Left hindlimb (tissue), 1 donor: Measurements from ENCODE around the gene MRPL27.
A peak's percentile ranks its signal among the peaks of the same experiment; 100 is the strongest.

Experiments
- DNase-seq: peaks from one replicate; pipeline ENCODE4 v3.0.0-alpha.2; 2018

Gene MRPL27

DNA sequence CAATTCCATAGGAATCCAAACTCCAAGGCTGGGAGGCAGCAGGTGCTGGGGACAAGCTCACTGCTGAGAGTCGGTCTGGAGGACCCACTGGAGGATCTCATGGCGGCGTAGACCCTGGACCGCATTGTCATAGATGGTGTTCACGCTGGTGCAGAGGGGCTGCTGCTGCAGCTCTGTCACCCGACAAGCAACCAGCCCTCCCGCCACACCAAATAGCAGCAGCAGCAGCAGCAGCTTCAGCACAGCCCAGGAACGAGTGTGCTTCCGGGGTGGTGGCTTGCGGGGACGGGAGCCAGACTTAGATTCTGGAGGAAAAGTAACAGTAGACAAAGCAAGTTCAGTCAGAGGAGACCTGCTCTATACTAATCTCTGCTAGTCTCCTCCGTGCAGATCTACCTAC is 9.9 kb upstream of the MRPL27 start:
- DNase-seq: no peak

DNA sequence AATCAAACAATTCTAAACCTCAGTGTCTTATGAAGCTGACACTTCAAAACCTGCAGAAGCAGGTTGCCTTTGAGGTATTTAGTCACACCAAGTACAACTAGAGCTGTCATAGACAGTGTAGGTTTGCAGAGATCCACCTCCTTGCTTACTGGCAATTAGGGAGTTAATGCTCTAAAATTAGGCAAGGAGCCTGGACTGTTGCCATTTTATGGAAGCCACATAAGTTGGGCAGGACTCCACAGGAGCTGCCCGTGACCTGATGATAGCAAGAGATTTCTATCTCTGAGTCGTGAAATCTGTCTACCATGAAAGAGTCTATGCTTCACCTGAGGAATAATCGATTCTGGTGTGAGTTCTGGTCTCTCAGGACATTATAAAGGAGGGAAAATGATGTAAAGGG is 8.9 kb upstream of the MRPL27 start:
- no peak for DNase-seq

DNA sequence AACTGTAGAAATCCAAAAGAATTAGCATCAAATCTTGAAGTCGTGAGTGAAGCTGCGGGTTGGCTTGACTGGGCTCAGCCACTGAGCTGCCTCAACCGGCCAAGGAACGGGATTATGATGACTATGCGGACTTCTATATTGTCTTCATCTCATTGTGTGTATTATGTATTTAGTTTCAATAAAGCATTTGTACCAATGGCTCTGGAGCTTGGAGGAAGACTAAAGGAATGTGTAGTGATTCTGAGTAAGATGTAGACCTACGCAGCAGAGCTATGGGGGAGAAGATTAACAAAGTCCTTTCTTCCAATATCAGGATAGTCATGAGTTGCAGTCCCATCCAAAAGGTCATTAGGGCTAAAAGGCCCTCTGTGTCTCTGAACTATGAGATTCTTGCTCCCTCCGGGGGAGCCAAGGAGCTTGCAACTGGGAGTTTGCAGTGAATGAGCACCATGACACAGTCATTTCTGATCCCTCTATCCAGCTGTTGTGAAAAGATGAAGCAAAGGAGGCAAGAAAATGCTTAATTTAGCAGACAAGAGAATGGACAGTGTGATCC is 8.4 kb upstream of the MRPL27 start:
- no peak for DNase-seq

DNA sequence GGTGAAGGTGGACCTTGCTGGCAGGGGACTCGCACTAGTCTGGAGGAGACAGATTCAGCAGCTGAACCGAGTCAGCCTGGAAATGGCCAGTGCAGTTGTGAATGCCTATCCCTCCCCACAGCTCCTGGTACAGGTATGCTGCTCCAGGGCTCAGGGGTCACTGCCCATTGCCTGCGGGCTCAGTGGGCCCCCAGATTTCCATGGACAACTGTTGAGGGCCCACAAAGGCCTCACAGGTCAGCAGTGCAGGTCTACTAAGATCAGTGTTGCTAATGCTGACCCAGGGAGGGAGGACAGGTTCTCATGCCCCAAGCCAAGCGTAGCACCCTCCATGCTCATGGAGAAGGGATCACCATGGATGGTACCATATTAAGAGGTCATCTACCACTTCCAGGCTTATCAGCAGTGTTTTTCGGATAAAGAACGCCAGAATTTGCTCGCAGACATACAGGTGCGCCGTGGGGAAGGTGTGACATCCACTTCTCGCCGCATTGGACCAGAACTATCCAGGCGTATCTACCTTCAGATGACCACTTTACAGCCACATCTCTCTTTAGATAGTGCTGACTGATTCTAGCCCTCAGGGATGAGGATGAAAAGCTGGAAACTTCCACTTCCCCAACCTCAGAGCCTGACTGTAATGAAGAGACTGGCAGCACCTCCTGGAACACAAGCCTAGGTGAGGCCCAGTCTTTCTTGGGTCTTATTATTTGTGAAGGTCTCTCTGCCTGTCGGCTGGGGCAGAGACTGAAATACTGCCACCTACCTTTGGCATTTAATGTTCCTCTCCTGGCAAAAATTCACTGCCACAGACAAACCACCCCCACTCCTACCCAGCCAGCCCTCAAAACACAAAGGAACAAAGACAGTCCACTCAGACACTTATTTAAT is 7.6 kb upstream of the MRPL27 start:
- DNase-seq: no peak

DNA sequence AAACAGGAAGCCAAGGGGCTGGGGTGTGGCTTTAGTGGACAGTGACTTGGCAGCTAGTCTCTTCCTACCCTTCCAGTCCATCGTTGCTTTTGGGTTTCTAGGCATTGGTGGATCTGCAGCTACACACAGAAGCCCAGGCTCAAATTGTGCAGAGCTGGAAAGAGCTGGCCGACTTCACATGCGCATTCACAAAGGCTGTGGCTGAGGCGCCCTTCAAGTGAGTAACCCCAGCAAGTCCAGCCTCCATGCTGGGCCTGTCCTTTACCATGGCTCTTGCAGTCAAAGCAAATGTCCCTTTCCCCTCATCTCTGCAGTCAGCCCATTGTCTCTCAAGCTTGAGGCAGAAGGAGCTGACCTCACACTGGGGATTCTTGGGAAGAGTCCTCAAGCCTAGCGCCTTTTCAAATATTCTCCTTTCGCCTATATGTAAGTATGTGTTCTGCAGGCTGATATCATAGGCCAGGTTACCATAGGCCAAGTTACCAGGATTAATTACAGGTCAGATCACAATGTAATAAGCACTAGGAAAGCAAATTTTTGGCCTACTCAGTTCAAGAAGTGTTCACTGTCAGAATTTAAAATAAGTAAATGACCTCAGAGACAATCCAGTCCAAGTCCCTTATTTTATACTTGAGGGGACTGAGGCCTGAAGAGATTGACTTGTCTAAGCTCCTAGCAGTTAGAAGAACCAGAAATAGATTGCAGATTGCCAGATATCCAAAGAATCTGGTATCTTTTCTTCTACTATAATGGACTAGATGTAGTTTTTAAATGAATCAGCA is 6.6 kb upstream of the MRPL27 start:
- no peak for DNase-seq

DNA sequence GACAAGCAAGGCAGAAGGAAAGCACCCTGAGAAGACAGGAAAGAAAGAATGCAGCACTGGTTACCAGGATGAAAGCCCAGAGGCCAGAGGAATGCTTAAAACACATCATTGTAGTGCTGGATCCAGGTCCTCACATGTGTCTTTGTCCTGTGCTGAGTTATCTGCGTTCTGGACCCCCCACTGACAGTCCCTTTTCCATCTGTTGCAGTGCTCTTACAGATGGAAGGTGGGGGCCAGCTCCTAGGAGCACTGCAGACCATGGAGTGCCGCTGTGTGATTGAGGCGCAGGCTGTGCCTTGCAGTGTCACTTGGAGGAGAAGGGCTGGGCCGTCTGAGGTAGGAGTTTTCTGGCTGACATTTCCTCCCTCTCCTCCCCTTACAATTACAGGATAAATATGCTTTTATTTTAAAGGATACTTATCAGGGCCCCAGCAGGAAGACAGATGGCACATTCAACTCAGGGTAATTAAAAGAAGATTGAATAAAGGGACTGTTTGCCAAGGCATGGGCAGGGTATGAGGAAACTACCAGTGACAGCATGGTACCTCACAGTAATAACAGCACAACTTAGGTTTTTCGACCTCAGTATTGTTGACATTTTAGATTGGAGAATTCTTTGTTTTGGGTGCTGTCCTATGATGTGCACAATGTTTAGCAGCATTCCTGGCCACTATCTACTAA is 3.0 kb upstream of the MRPL27 start:
- no peak for DNase-seq

DNA sequence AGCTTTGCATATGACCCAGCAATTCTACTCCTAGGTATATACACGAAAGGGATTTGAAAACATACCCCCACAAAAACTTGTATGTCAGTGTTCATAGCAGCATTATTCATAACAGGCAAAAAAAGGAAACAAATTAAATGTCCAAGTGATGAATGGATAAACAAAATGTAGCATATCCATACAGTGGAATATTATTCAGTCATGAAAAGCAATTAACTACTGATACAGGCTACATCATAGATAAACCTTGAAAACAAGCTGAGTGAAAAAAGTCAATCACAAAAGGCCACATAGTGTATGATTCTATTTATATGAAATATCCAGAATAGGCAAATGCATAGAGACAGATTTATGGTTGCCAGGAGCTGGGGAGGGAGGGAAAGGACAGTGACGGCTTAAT is 721 bp upstream of the MRPL27 start:
- DNase-seq: no peak

DNA sequence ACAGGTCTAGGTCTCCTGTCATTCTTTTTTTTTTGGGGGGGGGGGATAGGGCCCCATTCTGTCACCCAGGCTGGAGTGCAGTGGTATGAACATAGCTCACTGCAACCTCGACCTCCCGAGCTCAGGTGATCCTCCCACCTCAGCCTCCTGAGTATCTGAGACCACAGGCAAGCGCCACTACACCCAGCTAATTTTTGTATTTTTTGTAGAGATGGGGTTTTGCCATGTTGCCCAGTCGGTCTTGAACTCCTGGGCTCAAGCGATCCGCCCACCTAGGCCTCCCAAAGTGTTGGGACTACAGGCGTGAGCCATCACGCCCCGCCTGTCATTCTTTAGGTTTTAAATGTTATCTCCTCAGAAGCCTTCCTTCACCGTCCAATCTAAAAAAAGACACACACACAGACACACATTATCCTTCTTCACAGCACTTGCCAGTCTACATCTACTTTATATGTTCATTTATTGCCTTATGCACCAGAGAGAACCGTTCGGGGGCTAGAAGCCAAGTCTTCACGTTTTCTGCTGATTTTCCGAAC is 694 bp downstream of the MRPL27 start:
- no peak for DNase-seq

DNA sequence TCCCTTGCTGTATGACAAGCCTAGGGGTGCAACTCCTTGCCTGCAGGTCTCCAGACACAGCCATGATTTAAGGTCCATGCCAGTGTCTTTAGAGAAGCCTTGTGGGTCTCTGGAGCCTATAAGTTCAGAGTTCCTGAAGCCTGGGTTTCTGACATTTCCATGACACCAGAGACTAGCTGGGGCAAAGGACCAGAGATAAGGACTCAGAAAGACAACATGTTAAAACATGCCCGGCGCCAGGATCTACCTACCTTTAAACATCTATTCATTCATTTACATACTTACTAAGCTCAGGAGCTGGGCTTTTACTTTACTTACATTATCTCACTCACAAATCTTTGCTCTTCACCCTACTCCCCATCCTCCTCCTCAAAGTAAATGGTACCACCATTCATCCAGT is 1.5 kb downstream of the MRPL27 start:
- DNase-seq: no peak

DNA sequence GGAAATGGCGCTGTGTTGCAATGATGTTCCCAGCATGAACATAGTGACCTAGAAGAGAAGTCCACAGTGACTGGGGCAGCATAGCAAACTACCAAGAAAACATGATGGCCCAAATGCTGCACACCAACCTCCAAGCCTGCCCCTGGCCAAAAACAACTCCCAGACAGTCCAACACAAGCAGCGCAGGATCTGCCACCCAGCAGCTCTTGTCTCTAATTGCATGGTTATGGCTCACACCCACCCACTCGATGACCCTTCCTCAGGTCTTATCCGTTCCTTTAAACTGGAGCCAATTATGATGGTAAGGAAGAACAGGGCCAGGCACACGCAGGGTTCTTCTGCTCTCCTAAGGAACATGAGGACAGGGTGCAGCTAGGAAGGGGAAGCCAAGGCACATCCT is 2.9 kb downstream of the MRPL27 start:
- no peak for DNase-seq

DNA sequence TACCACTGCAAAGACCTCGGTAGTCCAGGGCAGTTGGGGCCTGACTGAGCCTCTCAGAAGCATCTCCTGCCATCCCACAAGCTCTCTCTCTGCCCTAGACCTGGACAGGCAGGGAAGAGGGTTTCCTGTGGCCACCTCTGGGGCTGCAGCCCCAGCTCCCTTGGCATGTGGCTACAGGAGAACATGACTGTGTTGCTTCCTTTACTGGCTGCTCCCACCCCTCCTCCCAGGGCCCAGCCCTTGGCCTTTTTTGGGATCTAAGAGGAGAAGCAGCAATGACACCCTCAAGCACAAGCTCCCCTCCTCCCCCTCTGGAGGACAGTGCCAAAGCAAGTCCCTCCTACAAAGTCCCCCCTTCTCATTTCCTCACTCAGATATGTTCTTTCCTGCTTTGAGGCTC is 5.6 kb downstream of the MRPL27 start:
- no peak for DNase-seq

DNA sequence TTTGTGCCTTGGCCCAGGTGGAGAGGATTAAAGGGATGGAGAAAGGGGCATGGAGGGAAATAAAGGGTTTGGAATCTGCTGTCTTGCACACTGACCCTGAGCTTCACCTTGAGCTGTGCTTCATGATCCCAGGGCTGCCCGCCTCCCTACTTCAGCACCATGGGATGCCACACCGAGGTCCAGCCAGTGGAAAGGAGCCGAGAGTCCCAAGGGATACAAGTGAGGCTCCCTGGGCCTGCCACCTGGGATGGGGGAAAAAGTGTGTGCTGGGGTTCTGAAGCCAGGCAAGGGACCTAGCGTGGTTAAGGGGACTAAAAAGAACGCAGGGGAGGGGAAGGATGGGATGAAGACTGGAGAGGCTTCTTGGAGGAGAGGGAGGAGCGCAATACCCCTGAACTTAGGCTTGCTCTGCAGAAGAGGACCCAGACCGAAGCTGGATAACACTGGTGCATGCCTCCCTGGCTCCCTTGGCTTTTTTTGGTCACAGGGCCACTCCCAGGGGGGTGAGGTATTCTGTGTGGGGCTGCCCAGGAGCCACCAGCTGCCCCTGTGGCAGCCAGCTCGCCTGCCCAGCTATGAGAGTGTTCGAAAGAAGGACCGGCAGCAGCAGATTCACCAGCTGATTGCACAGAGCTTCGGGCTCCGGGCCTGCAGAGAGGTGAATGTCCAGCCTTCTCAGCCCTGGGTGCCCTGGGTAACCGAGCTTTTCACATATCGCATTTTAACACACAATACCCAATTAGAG is 7.2 kb downstream of the MRPL27 start:
- DNase-seq: no peak

DNA sequence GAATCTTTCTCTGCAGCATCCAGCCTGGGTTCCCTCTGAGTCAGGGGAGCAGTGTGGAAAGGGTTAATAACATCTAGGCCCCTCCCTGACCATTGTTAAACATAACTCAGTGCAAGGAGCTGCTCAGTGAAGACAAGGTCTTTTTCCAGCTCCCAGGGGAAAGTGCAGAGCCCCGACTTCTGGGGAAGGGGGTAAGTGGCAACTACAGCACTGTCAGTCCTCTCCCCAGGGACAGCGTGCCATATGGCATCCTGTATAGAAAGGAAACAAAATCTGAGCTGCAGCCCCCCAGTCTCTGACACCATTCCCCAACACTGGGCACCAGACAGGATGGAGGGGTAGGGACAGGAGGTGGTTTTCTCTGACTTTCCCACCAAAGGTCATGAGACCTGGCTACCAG is 7.8 kb downstream of the MRPL27 start:
- no peak for DNase-seq

DNA sequence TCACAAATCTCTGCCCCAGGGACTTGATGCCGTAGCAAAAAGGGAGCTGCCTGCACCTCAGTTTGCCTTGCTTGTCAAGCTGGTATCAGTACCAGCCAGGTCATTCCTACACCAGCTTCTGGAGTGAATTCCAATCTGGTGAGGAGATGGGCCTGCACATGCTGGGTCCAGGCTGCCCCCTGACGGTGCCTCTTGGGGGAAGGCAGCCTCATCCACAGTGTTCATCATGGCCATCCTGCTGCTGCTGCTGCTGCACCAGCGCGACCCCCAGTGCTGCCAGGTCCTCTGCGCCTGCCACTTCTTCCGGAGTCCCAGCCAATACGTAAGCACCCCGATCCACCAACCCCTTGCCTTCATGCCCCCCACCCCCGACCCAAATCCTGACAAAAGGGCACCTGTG is 8.3 kb downstream of the MRPL27 start:
- no peak for DNase-seq

DNA sequence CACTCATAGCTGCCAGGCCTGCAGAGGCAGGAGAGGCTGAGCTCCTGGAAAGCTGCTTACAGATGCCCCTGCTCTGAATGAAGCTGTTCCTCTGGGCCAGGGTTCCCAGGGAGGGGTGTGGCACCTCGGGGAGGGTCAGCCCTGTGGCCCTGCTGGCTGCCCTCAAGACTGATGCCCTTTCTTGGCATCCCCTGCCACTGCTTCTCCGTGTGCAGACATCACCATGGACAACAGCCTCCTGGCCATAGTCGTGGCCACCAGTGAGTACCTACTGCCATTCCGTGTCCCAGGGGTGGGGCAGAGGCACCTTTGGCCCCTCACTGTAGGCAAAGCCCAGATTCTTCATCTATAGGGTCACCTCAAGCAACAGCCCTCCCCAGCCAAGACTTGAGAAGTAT is 8.9 kb downstream of the MRPL27 start:
- DNase-seq: no peak

DNA sequence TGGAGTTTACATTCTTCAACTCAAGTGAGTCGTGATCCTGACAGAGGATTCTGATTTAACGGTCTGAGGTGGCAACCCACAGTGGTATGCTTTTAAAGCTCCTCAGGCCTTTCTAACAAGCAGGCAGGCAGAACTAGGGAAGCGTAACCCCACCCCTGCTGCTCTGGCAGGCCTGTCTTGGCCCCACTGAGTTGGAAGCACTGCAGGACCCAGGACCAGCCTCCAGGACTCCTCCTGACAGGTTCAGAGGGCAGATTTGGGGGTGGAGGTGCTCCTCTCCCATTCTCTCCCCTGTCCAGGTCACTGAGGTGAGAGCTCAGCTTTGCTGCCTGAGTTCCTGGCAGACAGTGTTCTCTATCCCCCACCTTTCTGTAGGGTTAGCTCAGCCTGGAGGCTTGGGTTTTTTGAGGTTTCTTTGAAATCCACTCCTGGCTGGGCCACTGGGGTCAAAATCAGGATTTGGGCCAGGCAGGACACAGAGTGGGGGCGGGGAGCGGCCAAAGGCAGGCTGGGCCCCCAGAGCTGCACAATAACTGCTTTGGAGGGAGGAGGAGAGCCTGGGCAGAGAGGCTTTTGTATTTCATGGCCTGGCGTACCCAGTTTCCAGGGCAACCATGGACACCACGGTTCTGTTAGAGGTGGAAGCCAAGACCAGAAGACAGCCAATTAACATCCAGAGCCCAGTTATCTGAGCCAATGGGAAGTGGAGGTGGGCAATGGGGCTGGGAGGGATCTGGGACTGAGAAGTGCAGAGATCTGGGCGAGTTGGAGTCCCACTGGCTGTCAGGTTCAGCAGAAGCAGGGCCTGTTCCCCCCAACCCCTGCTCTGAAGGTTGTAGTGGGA is 9.5 kb downstream of the MRPL27 start:
- DNase-seq: peak; percentile 76

DNA sequence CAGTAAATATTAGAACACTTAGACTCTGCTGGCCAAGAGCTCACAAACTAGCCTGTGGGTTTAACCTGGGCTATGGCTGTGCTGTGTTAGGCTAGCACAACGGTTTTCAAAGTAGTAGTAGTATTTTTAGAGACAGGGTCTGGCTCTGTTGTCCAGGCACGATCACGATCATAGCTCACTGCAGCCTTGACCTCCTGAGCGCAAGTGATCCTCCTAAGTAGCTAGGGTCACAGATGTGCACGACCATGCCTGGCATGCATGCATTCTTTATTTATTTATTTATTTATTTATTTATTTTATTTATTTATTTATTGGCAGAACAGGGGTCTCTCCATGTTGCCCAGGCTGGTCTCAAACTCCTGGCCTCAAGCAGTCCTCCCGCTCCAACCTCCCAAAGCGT is 10.3 kb downstream of the MRPL27 start:
- no peak for DNase-seq

DNA sequence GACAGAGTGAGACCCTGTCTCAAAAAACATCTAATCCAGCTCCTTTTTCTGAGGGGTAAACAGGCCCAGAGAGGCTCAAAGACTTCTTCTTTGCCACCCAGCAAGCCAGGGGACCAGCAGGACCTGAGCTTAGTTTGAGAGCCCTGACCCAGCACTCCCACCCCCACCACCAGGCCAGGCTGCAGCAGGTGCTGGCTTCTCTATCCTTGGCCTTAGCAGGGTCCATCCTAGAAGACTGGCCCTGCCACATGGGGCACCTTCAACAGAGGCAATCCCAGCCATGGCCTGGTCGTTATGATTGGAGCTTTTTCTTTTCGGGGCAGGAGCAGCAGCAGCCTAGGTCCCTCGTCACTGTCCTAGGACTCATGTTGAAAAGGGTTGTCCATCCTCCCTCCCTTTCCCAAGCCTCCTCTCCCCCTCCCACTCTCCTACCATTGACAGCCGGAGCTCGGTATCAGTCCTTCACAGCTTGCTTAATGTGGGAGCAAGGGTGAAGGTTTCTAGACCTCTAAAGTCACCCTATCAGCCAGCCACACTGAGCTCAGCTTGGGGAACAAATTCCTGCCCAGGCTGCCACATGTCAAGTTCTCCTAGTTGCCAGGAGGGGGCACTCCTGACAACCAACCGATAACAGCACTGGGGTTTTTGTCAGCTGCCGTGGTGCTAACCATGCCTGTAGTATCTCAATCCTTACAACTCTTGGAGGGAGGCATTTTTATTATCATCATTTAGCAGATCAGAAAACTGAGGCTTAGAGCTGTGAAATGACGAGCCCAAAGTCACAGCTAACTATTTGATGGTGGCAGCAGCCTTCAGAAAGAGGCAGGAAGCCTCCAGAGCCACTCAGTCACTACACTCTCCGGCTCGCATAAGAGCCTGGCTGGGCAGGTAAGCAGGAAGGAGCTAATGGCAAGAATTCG is 11.2 kb downstream of the MRPL27 start:
- no peak for DNase-seq

DNA sequence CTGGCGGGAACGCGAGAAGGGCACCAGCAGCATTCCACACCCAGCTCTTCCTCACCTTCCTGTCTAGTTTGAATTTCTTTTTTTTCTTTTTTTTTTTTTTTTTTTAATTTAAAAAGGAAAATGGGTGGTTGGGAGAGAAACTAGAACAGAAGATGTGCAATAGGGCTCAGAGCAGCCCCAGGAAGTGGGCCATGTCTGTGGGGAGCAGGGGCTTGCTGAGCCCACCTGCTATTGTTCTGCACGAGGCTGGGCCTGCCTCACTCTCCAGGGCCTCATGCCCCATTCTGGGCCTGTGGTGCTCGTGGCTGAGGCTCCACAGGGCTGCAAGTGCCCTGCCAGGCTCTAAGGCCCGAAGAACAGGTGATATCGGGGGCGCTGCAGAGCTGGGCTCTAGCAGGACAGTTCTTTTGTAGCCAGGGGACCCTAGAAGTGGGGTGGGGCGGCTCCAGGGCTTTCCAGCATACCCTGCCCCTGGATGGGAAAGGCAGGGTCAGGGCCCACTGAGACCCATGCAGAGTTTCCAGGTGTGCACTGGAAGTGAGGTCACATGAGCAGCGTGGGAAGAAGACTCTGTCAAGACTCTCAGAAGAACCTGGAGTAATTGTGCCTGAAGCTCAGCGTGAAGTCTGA is 12.4 kb downstream of the MRPL27 start:
- no peak for DNase-seq

DNA sequence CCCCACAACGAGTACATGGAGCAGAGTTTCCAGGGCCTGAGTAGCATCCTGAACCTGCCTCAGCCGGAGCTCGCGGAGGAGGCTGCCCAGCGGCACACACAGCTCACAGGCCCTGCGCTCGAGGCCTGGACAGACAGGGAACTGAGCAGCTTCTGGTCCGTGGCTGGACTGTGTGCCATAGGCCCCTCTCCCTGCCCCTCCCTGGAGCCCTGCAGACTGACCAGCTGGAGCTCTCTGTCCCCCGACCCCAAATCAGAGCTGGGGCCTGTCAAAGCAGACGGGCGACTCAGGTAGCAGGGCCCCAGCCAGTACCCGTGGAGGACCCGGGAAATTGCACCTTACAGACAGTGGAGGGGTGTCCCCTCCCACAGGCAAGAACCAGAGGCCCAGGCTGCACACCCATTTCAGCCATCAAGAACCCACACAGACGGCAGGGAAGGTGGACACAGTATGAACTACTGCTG is 13.0 kb downstream of the MRPL27 start:
- DNase-seq: no peak
